HG03060 (cell line): ENCODE results near the gene DIAPH3.

Experiments used
- ATAC-seq: cut with Tn5 transposase; IDR thresholded peaks from one replicate; pipeline ENCODE4 v1.9.1; 2021; ENCODE audit warnings: low read depth, moderate number of reproducible peaks; ENCODE audit not compliant: unreplicated experiment

DIAPH3 gene

DNA sequence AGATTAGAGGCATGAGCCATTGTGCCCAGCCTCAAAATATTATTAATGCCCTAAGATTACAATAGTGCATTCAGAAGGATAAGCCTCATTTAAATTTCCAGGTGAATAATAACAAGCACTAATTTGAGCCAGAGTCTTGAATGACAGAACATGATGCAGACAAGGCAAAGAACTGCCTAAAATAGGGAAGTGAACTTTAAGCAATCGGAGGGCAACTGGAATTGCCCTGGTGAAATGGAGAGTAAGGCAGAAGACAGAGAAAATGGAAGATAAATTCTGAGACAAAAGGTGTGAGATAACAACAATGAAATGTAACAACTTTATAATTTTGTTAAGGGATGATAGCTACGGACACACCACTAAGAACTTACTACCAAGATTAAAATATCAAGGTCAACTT is 199.9 kb downstream of the DIAPH3 start:
- ATAC-seq = no peak

DNA sequence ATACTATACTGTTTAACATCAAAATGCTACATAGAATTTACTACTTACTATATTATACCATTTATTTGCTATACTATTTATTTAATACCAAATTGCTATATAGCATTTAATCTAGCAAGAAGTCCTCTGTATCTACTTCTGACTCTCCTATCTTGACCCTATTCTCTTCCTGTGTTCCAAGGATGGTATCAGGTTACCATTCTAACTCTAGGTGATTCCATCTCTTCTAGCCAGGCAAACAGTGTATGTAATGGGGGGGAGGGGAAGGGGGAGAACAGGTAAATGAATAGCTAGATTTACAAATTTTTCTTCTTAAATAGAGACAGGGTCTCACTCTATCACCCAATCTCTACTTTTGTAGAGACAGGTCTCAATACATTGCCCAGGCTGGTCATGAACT is 200.3 kb downstream of the DIAPH3 start:
- ATAC-seq = no peak

DNA sequence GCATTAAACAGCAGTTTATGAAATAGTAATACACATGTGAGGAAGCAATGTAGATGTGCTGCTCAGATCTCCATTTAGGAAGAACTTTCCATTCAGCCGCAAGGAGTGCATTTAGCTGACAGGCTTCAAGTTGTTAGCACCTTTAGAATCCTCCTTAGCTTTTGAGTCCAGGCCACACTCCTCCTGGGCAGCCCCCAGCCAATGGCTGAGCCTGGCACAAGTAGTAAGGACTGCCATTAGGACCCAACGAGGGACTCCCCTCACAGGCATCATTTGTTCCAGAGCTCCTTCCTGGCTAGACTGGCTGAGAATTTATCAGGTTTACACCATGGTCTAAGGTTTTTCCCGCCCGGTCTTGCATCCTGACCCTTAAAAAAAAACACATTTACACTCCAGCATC is 201.4 kb downstream of the DIAPH3 start:
- no peak for ATAC-seq

DNA sequence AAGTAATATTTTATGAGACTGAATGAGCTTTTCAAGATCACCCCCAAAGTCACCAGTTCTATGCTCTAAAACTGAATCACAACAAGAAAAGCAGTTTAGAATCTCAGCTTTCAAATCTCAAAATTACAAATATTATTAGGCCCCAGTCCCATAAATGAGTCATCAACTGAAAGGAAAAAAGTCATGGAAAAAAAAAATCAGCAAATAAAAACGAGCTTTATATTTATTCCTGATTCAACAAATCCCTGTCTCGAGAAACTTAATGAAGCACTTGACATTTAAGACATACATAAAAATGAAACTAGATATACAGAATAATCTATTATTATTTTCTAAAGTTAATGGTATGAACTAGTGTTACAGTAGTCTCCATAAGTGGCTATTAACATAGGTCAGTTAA is 203.0 kb downstream of the DIAPH3 start:
- ATAC-seq = no peak

DNA sequence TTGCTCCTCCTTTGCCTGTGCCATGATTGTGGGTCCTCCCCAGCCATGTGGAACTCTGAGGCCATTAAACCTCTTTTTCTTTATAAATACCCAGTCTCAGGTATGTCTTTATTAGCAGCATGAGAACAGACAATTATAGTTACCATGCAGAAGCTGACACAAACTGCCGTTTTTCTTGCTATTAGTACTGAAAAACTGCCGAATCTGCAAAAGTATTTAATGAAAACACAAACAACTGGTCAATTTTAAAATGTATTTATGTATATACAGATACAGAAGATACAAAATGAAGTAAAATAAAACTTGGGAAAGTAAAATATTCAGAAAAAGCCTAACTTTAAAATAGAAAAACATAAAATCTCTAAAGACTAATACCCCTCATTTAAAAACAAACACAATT is 206.3 kb downstream of the DIAPH3 start:
- no peak for ATAC-seq

DNA sequence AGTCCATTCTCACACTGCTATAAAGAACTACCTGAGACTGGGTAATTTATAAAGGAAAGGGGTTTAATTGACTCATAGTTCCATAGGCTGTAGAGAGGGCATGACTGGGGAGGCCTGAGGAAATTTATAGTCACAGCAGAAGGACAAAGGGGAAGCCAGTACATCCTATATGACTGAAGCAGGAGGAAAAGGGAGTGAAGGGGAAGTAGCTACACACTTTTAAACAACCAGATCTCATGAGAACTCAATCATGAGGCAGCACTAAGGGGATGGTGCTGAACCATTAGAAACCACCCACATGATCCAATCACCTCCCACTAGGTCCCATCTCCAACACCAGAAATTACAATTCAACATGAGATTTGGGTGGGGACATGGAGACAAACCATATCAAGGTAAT is 209.1 kb downstream of the DIAPH3 start:
- no peak for ATAC-seq

DNA sequence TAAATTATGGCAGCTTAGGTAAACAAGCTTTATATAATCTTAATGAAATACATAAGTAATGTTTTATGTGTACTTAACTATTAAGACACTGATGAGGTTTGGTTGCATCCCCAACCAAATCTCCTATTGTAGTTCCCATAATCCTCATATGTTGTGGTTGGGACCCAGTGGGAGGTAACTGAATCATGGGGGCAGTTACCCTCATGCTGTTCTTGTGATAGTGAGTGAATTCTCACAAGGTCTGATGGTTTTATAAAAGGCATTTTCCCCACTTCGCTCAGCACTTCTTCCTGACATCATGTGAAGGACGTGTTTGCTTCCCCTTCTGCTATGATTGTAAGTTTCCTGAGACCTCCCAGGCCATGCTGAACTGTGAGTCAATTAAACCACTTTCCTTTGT is 212.7 kb downstream of the DIAPH3 start:
- ATAC-seq = no peak

DNA sequence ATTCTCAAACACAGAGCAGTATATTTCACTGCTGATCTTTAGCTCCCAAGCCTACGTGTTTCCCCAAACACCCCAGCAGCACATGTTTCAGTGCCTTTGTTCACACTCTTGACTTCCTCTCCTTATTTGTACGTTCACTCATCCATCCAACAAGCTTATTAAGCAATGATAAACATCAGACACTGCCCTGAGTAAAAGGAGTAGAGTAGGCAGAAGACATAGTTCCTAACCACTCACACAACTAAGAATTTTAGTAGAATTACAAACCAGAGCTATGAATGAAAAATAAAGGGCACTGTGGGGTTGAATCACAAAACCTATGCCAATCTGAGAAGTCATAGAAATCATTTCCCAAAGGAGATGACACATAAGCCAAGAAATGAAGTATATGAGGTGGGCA is 213.5 kb downstream of the DIAPH3 start:
- no peak for ATAC-seq

DNA sequence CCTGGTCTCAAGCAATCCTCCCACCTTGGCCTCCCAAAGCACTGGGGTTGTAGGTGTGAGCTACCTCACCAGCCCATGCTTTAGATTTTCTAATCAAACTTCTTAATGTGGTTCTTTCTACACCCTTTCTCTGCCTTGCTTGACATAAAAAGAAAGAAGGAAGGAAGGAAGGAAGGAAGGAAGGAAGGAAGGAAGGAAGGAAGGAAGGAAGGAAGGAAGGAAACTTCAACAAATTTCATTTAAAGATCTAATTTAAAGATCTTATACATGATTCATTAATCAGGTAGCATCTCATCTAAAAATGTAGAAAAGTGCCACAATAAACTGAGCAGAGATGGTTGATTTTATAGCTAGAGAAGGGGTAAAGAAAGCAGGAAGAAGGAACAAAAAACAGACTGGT is 215.0 kb downstream of the DIAPH3 start:
- ATAC-seq = no peak

DNA sequence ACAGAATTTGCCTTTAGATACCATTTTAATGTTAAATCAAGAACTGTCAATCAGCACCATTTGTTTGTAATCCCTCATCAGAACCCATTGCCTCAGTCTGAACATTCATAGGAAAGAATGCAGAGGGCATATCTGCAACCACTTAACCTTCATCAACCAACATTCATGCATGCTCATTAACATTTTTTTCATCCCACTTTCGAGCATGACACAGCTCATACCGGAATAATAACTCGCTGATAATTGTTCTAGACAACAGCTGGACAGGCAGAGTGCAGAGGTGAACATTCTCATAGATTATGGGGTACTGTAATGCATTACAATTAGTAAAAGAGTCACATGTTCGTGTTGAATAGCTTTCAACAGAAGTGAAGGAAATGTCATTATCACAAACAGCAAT is 216.8 kb downstream of the DIAPH3 start:
- ATAC-seq = no peak

DNA sequence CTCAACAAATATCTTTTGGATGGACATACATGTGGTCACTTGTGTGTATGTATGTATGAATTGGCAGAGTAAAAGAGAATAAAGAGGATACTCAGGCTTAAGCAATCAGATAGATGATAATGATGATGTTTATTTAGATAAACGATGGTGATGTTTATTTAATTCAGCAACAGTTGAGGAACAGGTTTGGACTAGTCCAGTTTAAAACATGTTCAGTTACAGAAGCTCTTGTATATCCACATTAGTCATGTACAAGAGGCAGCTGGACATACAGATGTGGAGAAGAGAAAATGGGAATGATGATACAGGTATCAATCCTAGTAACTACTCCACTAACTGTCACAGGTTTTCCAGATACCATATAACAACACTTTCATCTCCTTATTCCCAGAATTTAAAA is 232.1 kb downstream of the DIAPH3 start:
- no peak for ATAC-seq

DNA sequence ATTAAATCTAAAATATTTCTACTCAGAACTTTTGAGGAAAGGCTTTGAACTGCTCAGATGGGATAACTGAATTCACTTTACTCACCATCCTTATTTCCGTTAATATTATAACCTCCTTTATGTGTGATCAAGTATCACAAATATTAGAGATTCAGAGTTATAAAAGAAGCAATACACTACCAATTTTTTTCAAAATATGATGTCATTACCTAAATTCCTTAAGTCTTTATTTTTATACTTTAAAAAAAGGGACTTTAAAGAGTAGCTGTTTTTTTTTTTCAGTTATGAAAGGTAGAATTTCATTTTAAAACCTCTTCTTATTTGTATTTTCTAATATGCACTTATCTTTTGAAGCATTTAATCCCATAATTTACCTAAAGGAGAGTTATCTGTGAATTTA is 239.5 kb downstream of the DIAPH3 start:
- no peak for ATAC-seq

DNA sequence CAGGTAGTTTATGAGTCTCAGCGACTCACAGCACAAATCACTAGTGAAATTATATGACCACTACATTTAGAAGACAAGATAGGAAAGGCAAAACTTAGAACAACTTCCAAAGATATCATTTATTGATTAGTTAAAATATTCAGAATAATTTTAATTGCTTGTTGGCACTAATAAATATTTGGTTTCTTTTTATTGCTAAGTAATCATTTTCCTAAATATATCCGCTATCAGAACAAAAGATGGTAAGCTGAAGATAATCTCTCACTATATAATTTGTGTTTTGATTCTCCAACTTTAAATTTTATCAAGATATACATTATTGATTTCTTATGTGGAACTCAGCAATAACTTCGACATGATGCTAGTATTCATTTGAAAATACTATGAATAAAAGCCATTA is 248.5 kb downstream of the DIAPH3 start:
- no peak for ATAC-seq

DNA sequence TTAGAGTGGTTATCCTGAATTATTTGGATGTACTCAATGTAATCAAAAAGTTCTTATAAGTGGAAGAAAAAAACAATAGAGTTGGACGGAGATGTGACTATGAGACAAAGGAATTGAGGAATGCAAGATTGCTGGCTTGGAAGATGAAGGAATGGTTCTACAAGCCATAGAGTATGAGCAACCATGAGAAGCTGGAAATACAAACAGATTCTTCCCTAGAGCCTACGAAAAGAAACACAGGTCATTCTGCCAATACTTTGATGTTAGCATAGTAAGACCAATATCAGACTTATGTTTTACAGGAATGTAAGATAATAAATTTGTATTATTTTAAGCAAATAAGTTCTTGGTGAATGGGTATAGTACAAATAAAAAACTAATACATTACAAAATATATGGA is 249.2 kb downstream of the DIAPH3 start:
- ATAC-seq = no peak

DNA sequence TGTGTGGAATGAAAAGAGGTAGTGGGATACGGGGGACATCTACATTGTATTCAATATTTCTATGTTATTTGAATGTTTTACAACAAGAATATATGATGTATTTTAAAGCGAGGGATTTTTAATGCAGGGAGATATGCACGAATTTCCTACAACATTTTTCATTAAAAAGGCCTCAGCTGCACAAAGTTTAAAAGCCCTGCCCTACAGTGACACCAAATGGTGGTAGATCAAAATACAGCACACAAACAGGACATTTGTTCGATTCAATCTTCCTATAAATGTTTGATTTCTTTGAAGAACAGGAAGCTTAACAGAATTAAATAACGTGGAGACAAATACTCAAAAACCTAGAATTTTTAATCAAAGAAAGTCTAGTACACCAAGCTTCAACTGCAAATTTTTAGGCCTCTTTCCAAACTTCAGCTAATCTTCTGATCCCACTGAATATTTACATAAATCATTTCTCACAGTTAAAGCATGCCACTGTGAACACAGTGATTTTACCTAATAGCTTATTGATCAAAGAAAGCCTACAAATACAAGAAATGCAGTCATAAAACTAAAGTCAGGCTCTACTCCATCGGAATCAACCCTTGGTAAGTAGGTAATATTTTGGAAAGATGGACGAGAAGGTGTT is 257.2 kb downstream of the DIAPH3 start:
- ATAC-seq = no peak

DNA sequence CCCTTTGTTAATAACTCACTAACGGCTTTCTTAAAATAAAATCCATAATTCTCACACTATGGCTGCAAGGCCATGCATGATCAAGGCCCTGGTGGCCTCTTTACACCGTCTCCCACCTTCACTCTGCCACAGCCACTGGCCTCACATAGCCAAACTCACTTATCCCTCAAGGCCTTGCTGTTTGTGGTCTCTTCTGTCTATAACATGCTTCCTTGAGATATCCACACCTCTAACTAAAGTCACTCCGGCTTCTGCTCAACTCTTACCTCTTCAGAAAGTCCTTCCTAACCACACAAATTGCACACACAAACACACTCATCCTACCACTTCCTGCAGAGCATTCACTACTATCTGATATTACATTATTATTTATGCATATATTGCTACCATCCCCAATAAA is 262.5 kb downstream of the DIAPH3 start:
- ATAC-seq = no peak

DNA sequence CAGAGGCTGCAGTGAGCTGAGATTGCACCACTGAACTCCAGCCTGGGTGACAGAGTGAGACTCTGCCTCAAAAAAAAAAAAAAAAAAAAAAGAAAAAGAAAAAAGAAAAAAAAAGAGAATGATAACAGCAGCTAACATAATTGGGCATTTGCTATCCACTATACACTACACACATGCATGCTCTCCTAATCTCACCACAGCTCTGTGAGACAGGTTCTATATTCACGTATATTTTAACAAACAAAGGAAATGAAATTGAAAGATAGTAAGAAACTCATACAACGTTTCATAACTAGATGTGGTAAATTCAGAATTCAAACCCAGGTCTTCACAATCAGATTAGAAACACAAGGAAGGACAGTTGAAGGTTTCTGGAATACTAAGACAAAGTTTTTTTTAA is 265.7 kb downstream of the DIAPH3 start:
- no peak for ATAC-seq

DNA sequence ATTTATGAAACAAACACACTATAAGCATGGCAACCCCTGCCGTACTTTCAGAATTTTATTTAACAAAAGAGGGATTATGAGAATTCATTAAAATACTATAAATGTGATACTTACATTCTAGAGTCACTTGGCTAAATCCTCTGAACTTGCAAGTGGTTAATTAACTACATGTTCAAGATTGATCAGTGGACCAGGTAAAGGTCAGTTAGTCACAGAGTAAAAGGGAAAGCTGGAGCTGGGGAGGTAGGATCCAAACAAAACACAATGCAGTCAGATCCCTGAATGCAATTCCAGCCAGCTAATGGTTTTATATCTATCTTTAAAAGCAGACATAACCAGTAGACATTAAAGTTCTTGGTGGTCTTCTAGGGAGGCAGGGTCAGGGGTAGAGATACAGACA is 270.5 kb downstream of the DIAPH3 start:
- no peak for ATAC-seq

DNA sequence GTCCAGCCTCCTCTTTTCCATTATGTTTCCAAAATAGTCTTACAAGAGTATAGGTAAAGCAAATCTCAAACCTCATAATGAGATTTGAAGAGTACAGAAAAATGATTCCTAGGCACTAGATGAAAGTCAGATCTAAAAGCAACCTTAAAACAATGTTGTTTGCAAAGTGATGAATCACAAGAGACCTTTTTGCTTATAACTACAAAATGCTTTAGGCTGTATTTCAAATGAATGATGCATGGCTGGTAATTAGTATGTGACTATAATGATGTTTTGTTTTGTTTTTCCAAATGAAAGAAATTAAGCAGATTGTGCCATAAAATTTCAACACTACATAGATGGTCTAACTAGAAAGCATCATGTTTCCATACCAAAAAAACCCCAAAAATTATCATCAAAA is 272.7 kb downstream of the DIAPH3 start:
- ATAC-seq = no peak

DNA sequence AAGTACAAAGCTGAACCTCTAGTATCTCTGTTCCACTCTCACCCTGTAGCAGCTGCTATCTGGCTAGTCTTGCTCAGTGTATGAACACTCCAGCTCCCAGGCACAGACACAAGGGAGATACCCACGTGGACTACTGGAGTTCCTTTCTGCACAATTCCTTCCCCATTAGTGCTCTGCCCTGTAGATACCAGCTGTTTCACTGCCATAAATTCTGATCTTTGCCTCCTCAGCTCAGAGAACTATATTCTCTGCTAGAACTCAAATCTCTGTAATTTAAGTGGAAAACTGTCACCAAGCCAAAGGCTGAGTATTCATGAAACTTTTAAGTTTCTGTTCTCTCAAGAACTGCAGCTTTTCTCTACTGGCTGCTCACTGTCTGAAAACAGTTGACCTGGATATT is 273.7 kb downstream of the DIAPH3 start:
- no peak for ATAC-seq

DNA sequence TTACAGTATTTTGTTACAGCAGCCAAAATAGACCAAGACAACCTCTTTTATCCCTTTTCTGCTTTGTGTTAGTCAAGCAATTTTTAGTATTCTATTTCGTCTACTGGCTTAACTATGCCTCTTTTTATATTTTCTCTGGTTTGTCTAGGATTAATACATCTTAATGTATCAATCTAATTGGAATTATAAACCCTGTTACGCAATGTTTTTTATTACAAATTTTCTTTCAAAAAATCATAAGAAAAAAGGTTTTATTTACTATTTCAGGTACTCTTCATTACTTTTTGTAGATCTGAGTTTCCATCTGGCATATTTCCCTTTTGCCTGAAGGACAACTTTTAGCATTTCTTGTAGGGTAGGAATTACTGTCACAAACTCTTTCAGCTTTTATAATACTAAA is 275.3 kb downstream of the DIAPH3 start:
- ATAC-seq = no peak

DNA sequence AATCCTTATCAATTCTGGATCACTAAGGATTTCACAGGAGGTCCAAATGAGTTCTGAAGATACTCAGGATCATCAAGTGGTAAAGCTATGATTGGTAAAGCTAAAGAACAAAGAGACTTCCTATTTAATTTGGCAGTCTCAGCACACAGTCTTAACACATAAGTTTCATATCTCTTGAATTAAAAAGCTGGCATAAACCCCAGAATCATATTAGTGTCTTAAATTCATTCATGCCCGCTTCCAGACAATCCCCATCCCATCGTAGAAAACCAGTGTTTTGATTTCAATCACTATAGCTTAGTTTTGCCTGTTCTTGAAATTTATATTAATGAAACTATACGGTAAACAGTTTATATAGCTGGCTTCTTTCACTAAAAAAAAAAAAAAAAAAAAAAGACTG is 278.7 kb downstream of the DIAPH3 start:
- ATAC-seq = no peak

DNA sequence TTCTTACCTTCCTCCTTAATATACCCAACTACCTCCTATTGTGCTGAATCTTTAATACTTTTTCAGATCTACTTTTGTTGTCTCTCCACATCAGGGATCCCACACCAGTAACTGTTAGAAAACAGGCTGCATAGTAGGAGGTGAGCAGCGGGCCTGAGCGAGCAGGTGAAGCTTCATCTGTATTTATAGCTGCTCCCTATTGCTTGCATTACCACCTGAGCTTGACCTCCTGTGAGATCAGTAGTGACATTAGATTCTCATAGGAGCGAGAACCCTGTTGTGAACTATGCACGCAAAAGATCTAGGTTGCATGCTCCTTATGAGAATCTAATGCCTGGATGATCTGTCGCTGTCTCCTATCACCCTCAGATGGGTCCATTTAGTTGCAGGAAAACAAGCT is 279.8 kb downstream of the DIAPH3 start:
- ATAC-seq = no peak
